Stimulated activated CD8-positive, alpha-beta memory T cell treated with anti-CD3 and anti-CD28 coated beads, Interleukin-4, amount 100 ng/mL, for 24 hours (primary cell): Measurements from ENCODE around the gene TESMIN.

Experiments used
- DNase-seq: peaks from one replicate; pipeline ENCODE4 v3.0.0-alpha.2; 2020; ENCODE audit warnings: low read depth

TESMIN gene

DNA sequence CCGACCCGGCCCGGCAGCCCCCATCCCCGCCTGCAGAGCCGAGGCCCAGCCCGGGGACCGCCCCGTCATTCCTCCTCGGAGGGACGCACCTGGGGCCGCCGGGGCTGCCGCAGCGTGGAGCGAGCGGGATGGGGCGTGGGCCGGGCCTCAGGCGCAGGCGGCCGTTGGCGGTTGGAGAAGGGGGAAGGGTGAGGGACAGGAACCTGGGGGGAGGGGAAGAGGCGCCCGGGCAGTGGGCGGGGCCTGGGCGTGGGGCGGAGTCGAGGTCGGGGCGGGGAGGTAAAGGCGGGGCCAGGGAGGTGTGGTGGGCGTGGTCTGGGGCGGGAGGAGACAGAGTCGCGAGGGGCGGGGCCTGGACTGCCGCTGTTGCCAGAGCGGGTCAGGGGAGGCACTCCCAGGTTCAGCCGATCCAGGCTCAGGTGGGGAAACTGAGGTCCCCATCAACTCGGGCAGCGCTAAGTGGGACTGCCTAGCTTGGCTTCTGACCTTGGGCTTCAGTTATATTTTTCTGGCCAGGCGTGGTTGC is at the start of gene TESMIN:
TSS of gene TESMIN (minus strand) at position 190 of the 526 bp plus-strand sequence. CDS start 860 bp downstream, outside the sequence.
- DNase-seq = peak; percentile 82

- peak; percentile 22 for DNase-seq
Measured at GRCh38 chr11:68798221-68798813, 47.0 kb upstream of the TESMIN start.

- DNase-seq = no peak
Measured at GRCh38 chr11:68796801-68797200, 45.5 kb upstream of the TESMIN start.

- DNase-seq = no peak
Measured at GRCh38 chr11:68792400-68792966, 41.2 kb upstream of the TESMIN start.

DNA sequence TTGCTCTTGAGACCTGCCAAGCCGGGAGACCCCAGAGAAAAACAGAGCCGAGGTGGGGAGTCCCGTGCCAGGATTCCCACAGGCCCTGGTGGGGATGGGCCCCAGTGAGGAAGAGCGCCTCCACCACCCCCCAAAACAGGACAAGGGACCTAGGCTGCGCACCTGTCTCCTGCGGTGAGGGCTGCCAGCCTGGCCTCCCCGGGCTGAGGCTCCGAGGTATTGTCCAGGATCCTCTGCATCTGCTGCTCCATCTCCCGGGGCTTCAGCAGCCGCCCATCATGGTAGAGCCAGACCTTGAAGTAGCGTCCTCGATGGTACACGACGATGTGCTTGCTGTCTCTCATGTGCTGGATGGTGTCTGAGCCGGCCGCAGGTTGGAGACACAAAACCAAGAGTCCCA is 33.3 kb upstream of the TESMIN start:
- no peak for DNase-seq

GRCh38 chr11:68783216-68783821 is 32.0 kb upstream of the TESMIN start:
- DNase-seq = no peak

- no peak for DNase-seq
Measured at GRCh38 chr11:68782711-68783110, 31.4 kb upstream of the TESMIN start.

- peak; percentile 7 for DNase-seq
Measured at GRCh38 chr11:68780829-68781228, 29.5 kb upstream of the TESMIN start.

DNA sequence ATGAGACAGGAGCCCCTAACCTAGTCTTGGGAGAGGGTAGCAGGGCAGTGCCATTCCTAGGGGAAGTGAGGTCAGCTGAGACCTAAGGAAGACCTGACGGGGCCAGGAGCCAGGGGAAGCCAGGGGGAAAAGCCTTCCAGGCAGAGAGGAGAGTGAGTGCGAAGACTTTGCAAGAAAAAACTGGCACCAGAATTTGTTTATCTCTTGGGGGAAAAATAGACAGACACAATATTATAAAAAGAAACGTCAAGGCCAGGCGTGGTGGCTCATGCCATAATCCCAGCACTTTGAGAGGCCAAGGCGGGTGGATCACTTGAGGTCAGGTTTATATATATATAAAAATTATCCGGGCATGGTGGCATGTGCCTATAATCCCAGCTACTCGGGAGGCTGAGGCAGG is 26.9 kb upstream of the TESMIN start:
- no peak for DNase-seq

DNA sequence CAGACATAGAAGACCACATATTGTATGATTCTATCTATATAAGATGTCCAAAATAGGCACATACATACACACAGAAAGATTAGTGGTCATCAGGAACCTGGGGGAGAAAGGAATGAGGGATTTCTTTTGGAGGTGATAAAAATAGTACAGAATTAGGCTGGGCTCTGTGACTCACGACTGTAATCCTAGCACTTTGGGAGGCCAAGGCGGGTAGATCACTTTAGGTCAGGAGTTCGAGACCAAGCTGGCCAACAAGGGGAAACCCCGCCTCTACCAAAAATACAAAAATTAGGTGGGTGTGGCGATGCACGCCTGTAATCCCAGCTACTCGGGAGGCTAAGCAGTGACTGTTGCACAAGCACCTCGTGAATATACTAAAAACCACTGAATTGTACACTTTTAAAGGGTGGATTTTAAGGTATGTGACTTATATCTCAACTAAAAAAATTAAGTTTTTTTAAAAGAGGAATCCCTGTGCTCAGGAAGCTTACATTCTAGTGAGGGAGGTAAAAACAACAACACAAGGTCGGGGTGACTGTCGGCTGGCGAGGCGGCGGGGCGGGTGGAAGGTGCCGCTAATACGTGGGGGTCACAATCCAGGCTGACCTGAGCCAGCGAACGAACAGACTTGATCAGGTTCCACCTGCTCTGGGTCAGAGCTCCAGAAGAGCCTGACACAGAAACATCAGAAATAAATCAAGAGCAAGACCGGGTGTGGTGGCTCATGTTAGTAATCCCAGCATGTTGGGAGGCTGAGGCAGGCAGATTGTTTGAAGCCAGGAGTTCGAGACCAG is 25.3 kb upstream of the TESMIN start:
- DNase-seq = no peak

- DNase-seq = no peak
Measured at GRCh38 chr11:68775951-68776388, 24.6 kb upstream of the TESMIN start.

DNA sequence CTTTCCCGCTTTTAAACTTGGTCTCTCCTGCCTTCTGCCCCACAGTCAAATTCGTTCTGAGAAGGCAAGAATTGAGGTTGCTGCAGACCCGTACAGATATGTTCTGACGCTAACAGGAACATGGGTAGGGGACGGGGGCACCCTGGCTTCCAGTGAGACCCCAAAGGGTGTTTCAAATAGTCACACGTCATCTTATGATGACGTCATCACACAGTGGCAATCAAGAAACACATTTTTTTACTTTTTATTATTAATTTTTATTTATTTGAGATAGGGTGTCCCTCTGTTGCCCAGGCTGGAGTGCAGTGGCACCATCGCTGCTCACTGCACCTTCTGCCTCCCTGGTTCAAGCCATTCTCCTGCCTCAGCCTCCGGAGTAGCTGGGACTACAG is 22.9 kb upstream of the TESMIN start:
- no peak for DNase-seq

GRCh38 chr11:68773521-68774193 is 22.3 kb upstream of the TESMIN start:
- no peak for DNase-seq

- DNase-seq = no peak
Measured at GRCh38 chr11:68772936-68773335, 21.6 kb upstream of the TESMIN start.

GRCh38 chr11:68770781-68771180 is 19.5 kb upstream of the TESMIN start:
- DNase-seq = no peak

DNA sequence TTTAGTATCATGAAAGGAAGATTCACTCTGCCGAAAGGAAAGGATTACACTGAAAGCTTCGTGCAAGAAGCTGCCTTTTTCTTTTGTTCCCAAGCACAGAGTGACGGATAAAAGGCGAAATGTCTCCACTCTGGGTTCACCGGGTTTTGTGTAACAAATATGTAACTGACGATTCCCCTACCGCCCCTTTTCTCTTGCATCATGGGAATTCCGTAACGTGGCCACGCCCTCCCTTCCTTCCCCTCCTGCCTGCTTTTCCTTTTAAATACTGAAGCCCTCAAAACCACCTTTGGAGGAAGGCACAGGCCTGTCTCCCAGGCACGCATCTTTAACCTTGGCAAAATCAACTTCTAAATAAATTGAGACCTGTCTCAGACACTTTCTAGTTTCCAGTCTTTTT is 16.4 kb upstream of the TESMIN start:
- no peak for DNase-seq

GRCh38 chr11:68766786-68767185 is 15.5 kb upstream of the TESMIN start:
- DNase-seq = no peak

- DNase-seq = no peak
Measured at GRCh38 chr11:68764746-68765145, 13.4 kb upstream of the TESMIN start.

GRCh38 chr11:68763926-68764657 is 12.8 kb upstream of the TESMIN start:
- no peak for DNase-seq

DNA sequence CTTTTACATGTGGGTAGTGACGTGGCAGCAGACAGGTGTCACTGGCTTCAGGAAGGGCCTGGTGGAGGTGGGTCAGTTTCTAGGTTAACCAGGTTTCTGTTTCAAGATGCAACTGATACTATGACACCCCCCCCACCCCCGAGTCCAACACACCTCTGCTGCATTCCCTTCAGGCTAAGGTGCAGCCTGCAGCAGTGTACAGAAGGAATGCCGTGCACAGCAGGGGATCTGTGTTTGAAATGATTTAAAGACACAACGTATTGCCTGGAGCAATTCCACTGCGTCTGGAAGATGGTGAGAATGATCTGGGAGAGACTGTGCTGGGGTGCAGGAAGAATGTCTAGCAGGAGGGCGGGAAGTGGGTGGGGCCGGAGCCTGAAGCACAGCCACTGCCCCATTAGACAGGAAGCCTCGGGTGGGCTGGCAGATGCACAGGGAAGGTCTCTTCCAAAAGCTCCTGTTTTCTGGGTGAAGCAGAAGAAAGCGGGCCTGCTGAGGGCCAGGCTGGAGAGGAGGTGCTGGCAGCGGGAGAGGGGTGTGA is 11.9 kb upstream of the TESMIN start:
- DNase-seq = no peak

GRCh38 chr11:68762481-68762880 is 11.2 kb upstream of the TESMIN start:
- DNase-seq = no peak
